ENCODE results near the gene SRRM5.

- TF ChIP-seq YY1 (IDR thresholded peaks at IDR 0.05; ENCODE audit: insufficient read depth, insufficient read length) (no peak), ZNF274 (IDR thresholded peaks at IDR 0.05; ENCODE audit: low read depth, low read length) (no peak)
Measured at GRCh38 chr19:43574424-43575155, 37.3 kb upstream of the SRRM5 start.

Measured in NT2/D1 (cell line).